Activated B cell treated with CpG ODN at 0.5 μM for 24 hours (primary cell): ENCODE results near the gene MICAL3. TPM values are rescaled to one million over a fixed set of nuclear protein-coding genes. Genes with fewer than 3 reads are reported as not detected.

Experiments
- ATAC-seq: fragments of 200-7000 bp; cut with Tn5 transposase; one replicate; pipeline ENCODE4 v1.10.0; 2021; ENCODE audit warnings: low read depth, mild to moderate bottlenecking, moderate library complexity
- CTCF ChIA-PET: fragments of 350-600 bp; sonication (Branson Sonifier 250); formaldehyde crosslinking; loops from one replicate; lab custom pipeline; 2021; ENCODE audit warnings: antibody characterized with exemption; lab: Charles Lee
- POLR2A ChIA-PET: fragments of 350-600 bp; sonication (Branson Sonifier 250); formaldehyde crosslinking; loops from one replicate; lab custom pipeline; 2021; ENCODE audit warnings: antibody characterized with exemption; lab: Charles Lee
- DNase-seq: peaks from one replicate; pipeline ENCODE4 v3.0.0; 2022
- H3K27ac Mint-ChIP-seq: one replicate; pipeline ENCODE4 v1.8.0; 2020; ENCODE audit warnings: mixed read lengths
- H3K27me3 Mint-ChIP-seq: one replicate; pipeline ENCODE4 v1.8.0; 2021; ENCODE audit warnings: mixed read lengths
- H3K36me3 Mint-ChIP-seq: one replicate; pipeline ENCODE4 v1.8.0; 2021; ENCODE audit warnings: low read depth, mixed read lengths
- H3K4me1 Mint-ChIP-seq: one replicate; pipeline ENCODE4 v1.8.0; 2021; ENCODE audit warnings: mixed read lengths
- H3K4me3 Mint-ChIP-seq: one replicate; pipeline ENCODE4 v1.8.0; 2020; ENCODE audit warnings: mild to moderate bottlenecking, mixed read lengths
- H3K9me3 Mint-ChIP-seq: one replicate; pipeline ENCODE4 v1.8.0; 2020; ENCODE audit warnings: mixed read lengths
- intact Hi-C: fragments of 100-400 bp; cut with micrococcal nuclease; formaldehyde crosslinking; loops from one replicate; pipeline ENCODE4 v1.15.1; 2024
- total RNA-seq: library from RNA; stranded (reverse); gene quantifications from 2 replicates; pipeline ENCODE4 v1.2.3, GENCODE V29; 2022
- TF ChIP-seq, protein P1 (sequence below): fragments of 200-600 bp; IDR thresholded peaks from one replicate; pipeline ENCODE4 v1.8.0; 2022; ENCODE audit warnings: antibody characterized with exemption, mild to moderate bottlenecking

The MICAL3 gene
- total RNA-seq, 1 donor from 2014 or later: 257 TPM

DNA sequence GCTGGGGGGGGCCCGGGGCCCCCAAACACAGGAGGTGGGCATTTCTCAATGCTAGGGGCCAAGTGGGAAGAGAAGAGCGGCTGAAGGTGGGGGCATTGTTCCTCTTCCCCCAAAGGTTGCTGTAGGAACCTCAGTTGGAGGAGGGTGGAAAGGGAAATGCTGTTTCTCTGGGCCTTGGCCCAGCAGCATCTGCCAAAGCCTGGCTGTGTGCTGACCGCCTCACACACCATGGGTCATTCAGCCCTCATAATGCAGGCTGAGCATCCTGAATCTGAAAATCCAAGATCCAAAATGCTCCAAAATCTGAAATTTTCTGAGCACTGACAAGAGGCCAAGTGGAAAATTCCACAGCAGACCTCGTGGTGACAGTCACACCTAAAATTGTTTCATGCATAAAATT, 201.1 kb downstream of the MICAL3 start:
- no peak overlapping the region for H3K4me3 Mint-ChIP-seq
- no peaks in the 10 kb centered on the region for H3K4me1 Mint-ChIP-seq
- H3K27me3 Mint-ChIP-seq: no peaks in the 10 kb centered on the region
- no peak overlapping the region for H3K27ac Mint-ChIP-seq
- ATAC-seq (no peak), DNase-seq (no peak)
- ChIA-PET CTCF (interaction anchor here (1.1 kb wide), 1 partner anchor 253 kb away, joined by 3 read pairs; no protein-coding TSS in a partner anchor), POLR2A (interaction anchor here (0.5 kb wide), 1 partner anchor 96 kb away, joined by 4 read pairs; no protein-coding TSS in a partner anchor)
- no peaks in the 10 kb centered on the region for H3K9me3 Mint-ChIP-seq
- H3K36me3 Mint-ChIP-seq: peaks cover 83% of the 10 kb centered on the region
- intact Hi-C loops: no loop called here
- TF ChIP-seq, protein P1, sequence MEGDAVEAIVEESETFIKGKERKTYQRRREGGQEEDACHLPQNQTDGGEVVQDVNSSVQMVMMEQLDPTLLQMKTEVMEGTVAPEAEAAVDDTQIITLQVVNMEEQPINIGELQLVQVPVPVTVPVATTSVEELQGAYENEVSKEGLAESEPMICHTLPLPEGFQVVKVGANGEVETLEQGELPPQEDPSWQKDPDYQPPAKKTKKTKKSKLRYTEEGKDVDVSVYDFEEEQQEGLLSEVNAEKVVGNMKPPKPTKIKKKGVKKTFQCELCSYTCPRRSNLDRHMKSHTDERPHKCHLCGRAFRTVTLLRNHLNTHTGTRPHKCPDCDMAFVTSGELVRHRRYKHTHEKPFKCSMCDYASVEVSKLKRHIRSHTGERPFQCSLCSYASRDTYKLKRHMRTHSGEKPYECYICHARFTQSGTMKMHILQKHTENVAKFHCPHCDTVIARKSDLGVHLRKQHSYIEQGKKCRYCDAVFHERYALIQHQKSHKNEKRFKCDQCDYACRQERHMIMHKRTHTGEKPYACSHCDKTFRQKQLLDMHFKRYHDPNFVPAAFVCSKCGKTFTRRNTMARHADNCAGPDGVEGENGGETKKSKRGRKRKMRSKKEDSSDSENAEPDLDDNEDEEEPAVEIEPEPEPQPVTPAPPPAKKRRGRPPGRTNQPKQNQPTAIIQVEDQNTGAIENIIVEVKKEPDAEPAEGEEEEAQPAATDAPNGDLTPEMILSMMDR: no peak

DNA sequence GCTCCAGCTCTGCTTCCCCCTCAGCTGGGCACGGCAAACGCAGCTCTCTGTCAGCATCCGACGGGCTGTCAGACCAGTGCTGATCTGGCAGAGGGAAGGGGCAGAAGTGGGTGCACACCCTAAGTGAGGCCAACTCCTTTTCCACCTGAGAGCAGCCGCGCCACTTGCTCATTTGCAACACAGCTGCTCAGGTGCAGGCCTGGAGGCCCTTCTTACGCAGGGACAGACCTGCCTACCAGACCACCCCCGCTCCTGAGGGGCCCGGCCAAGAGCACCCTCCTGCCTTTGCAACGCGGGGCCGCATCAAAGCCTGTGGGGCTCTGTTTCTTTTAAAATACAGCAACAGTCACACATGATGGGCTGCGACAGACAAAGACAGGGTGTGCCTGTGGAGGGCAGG, 202.3 kb downstream of the MICAL3 start:
- CTCF ChIA-PET: interaction anchor here (1.1 kb wide), 1 partner anchor 254 kb away, joined by 3 read pairs; no protein-coding TSS in a partner anchor
- H3K4me3 Mint-ChIP-seq: no peak overlapping the region
- ATAC-seq (no peak), DNase-seq (no peak)
- no peak overlapping the region for H3K27ac Mint-ChIP-seq
- no peaks in the 10 kb centered on the region for H3K4me1 Mint-ChIP-seq
- POLR2A ChIA-PET: interaction anchor here (0.6 kb wide), 1 partner anchor 49 kb away, joined by 4 read pairs; no protein-coding TSS in a partner anchor
- peaks cover 80% of the 10 kb centered on the region for H3K36me3 Mint-ChIP-seq
- TF ChIP-seq, protein P1: no peak
- intact Hi-C loops: no loop called here
- H3K9me3 Mint-ChIP-seq: no peaks in the 10 kb centered on the region
- no peaks in the 10 kb centered on the region for H3K27me3 Mint-ChIP-seq

DNA sequence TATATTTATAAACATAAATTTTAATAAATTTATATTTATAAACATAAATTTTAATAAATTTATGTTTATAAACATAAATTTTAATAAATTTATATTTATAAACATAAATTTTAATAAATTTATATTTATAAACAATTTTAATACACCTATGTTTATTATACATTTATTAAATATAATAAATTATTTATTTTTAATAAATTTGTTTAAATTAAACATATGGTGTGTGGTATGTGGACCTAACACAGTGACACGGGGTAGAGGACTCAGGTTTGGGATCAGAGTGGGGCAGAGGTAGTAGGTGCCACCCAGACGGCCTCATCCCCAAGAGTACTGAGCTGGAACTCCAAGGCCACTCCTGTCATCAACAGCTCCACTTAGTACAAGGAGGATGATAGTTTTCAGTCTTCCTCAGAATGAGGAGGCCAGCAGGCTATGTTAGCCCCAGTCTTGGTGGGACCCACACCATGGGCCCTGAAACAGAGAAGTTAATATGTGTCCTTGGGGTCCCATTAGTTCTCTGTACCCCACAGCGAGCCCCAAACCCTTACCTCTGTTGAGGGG, 203.4 kb downstream of the MICAL3 start:
- Mint-ChIP-seq H3K4me3 (no peak overlapping the region), H3K9me3 (no peaks in the 10 kb centered on the region), H3K4me1 (no peaks in the 10 kb centered on the region), H3K36me3 (peaks cover 77% of the 10 kb centered on the region), H3K27ac (no peak overlapping the region), H3K27me3 (no peaks in the 10 kb centered on the region)
- TF ChIP-seq, protein P1: no peak
- intact Hi-C loops: no loop called here
- ATAC-seq (no peak), DNase-seq (no peak)
- ChIA-PET CTCF (no interaction called here), POLR2A (interaction anchor here (0.6 kb wide), 1 partner anchor 63 kb away, joined by 3 read pairs; no protein-coding TSS in a partner anchor)

- H3K27me3 Mint-ChIP-seq: no peaks in the 10 kb centered on the region
- H3K4me1 Mint-ChIP-seq: no peaks in the 10 kb centered on the region
- H3K9me3 Mint-ChIP-seq: no peaks in the 10 kb centered on the region
- CTCF ChIA-PET: no interaction called here
- POLR2A ChIA-PET: no interaction called here
- TF ChIP-seq, protein P1: no peak
- DNase-seq (no peak), ATAC-seq (no peak)
- H3K36me3 Mint-ChIP-seq: peaks cover 77% of the 10 kb centered on the region
- intact Hi-C loops: no loop called here
- H3K27ac Mint-ChIP-seq: no peak overlapping the region
- H3K4me3 Mint-ChIP-seq: no peak overlapping the region
Measured at GRCh38 chr22:17818649-17819048, 205.7 kb downstream of the MICAL3 start.

DNA sequence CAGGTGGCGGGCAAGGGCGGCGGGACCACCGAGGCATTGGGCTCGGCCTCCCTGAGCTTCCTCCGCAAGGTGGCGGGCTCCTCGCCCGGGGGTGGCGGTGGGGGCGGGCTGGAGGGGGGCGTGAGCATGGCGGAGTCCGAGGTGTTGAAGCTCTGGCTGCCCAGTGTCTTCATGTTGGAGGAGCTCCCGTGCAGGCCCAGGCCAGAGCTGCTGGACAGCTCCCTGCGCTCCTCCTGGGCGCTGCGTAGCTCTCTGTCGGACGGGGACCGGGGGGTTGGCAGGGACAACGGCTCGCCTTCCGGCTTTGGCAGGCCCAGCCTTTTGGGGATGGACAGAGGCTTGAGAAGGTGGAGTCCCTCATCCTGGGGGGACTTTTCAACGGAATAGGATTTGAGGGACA, 206.2 kb downstream of the MICAL3 start:
- ATAC-seq (no peak), DNase-seq (no peak)
- POLR2A ChIA-PET: no interaction called here
- H3K9me3 Mint-ChIP-seq: no peaks in the 10 kb centered on the region
- intact Hi-C loops: no loop called here
- H3K36me3 Mint-ChIP-seq: peaks cover 81% of the 10 kb centered on the region
- CTCF ChIA-PET: no interaction called here
- TF ChIP-seq, protein P1: no peak
- no peak overlapping the region for H3K4me3 Mint-ChIP-seq
- H3K27ac Mint-ChIP-seq: no peak overlapping the region
- H3K27me3 Mint-ChIP-seq: no peaks in the 10 kb centered on the region
- H3K4me1 Mint-ChIP-seq: no peaks in the 10 kb centered on the region
